A549 (cell line): ENCODE data around the gene LRP6. TPM values are rescaled to one million over a fixed set of nuclear protein-coding genes. Genes with fewer than 3 reads are reported as not detected.

Experiments
- ATAC-seq, 2 experiments: fragments of 200-7000 bp in 1 of 2; fragments of >200 bp in 1 of 2; cut with Nextera tagmentation in 1 of 2; cut with Tn5 transposase in 1 of 2; 3 replicates each; pipeline versions ENCODE4 v1.8.0 to v1.9.1; 2018 to 2020; ENCODE audit warnings: mild to moderate bottlenecking in 1 of 2, moderate library complexity in 1 of 2
- CTCF ChIA-PET: fragments of 300-600 bp; sonication (Branson Sonifier 250); formaldehyde crosslinking; extraction: SDS; loops from one replicate; lab custom pipeline; 2021; ENCODE audit warnings: antibody characterized with exemption, inconsistent platforms; lab: Yijun Ruan, JAX
- POLR2A ChIA-PET: fragments of 350-600 bp; formaldehyde crosslinking; extraction: SDS; loops from one replicate; lab custom pipeline; 2021; ENCODE audit warnings: antibody characterized with exemption, inconsistent platforms; lab: Yijun Ruan, JAX
- DNase-seq, 2 experiments: peaks; one replicate each; pipeline versions ENCODE4 v3.0.0 to v3.0.0-alpha.2; 2011 to 2016; ENCODE audit warnings: low read depth in 1 of 2, low spot score in 1 of 2
- FAIRE-seq: peaks from 2 replicates; lab custom pipeline; 2011; peaks lifted over from hg19 to GRCh38; lab: Jason Lieb, UNC
- H3K27ac ChIP-seq, 2 experiments: fragments of >200 bp; sonication (Bioruptor Twin); formaldehyde crosslinking; 3 replicates each; pipeline ENCODE4 v1.5.1; 2016 to 2017
- H3K4me1 ChIP-seq: fragments of >200 bp; sonication (Bioruptor Twin); formaldehyde crosslinking; 3 replicates; pipeline ENCODE4 v1.6.1; 2016
- H3K4me2 ChIP-seq: fragments of >200 bp; sonication (Bioruptor Twin); formaldehyde crosslinking; 3 replicates; pipeline ENCODE4 v1.6.1; 2016
- H3K4me3 ChIP-seq: fragments of >200 bp; sonication (Bioruptor Twin); formaldehyde crosslinking; 3 replicates; pipeline ENCODE4 v1.5.1; 2016
- H3K9me3 ChIP-seq: fragments of >200 bp; sonication (Bioruptor Twin); formaldehyde crosslinking; 3 replicates; pipeline ENCODE4 v1.6.1; 2016
- BHLHE40 ChIP-seq: IDR thresholded peaks from 2 replicates; pipeline ENCODE4 v1.6.1; 2012; ENCODE audit warnings: low read depth, low read length, inconsistent platforms
- CBX2 ChIP-seq: fragments of 200-600 bp; sonication (generic); IDR thresholded peaks from 2 replicates; pipeline ENCODE4 v1.6.1; 2016; ENCODE audit warnings: low read depth, mild to moderate bottlenecking, borderline replicate concordance
- CBX8 ChIP-seq: fragments of 200-600 bp; sonication (generic); IDR thresholded peaks from 2 replicates; pipeline ENCODE4 v1.6.1; 2016
- CEBPB ChIP-seq, 2 experiments: fragments of >200 bp in 1 of 2; sonication (Bioruptor Twin) in 1 of 2; formaldehyde crosslinking in 1 of 2; IDR thresholded peaks; 2 replicates each; pipeline ENCODE4 v1.6.1; 2012 to 2016
- CHD2 ChIP-seq: fragments of 150-350 bp; IDR thresholded peaks from 2 replicates; pipeline ENCODE4 v1.6.1; 2014; ENCODE audit warnings: low read length; ENCODE audit not compliant: partially characterized antibody
- FOXS1 ChIP-seq: fragments of 250-450 bp; sonication (Bioruptor Pico); IDR thresholded peaks from 2 replicates; pipeline ENCODE4 v1.5.0; 2020; ENCODE audit warnings: mild to moderate bottlenecking, moderate library complexity
- GATA3 ChIP-seq: IDR thresholded peaks from 2 replicates; pipeline ENCODE4 v1.6.1; 2012; ENCODE audit warnings: borderline replicate concordance
- HMGXB4 ChIP-seq: fragments of 250-450 bp; sonication (Bioruptor Pico); IDR thresholded peaks from 2 replicates; pipeline ENCODE4 v1.5.0; 2021; ENCODE audit warnings: mild to moderate bottlenecking, moderate library complexity, borderline replicate concordance
- JUNB ChIP-seq: fragments of >200 bp; sonication (Bioruptor Twin); formaldehyde crosslinking; IDR thresholded peaks from 2 replicates; pipeline ENCODE4 v1.6.1; 2016
- KDM5A ChIP-seq: fragments of 200-600 bp; sonication (generic); IDR thresholded peaks from 2 replicates; pipeline ENCODE4 v1.6.1; 2016; ENCODE audit warnings: antibody characterized with exemption, mild to moderate bottlenecking
- MAFK ChIP-seq: fragments of 450-650 bp; IDR thresholded peaks from 2 replicates; pipeline ENCODE4 v1.6.1; 2014; ENCODE audit not compliant: partially characterized antibody
- MYC ChIP-seq: IDR thresholded peaks from 2 replicates; pipeline ENCODE4 v1.6.1; 2012; ENCODE audit warnings: mild to moderate bottlenecking, inconsistent platforms, low read length, improper control_type of control experiment, borderline replicate concordance
- NR3C1 ChIP-seq: fragments of >200 bp; sonication (Bioruptor Twin); formaldehyde crosslinking; IDR thresholded peaks from 3 replicates; pipeline ENCODE4 v1.6.1; 2017
- POLR2AphosphoS2 ChIP-seq: conservative IDR thresholded peaks from 2 replicates; pipeline ENCODE4 v1.6.1; 2012; ENCODE audit warnings: low read length, improper control_type of control experiment, inconsistent platforms
- RARB ChIP-seq: fragments of 250-450 bp; sonication (Bioruptor Pico); IDR thresholded peaks from 2 replicates; pipeline ENCODE4 v1.8.0; 2021; ENCODE audit warnings: mild to moderate bottlenecking, moderate library complexity
- REST ChIP-seq: fragments of 200-600 bp; sonication (generic); IDR thresholded peaks from 2 replicates; pipeline ENCODE4 v1.6.1; 2016; ENCODE audit warnings: antibody characterized with exemption, mild to moderate bottlenecking, moderate library complexity
- RFX5 ChIP-seq: fragments of 450-650 bp; IDR thresholded peaks from 2 replicates; pipeline ENCODE4 v1.7.1; 2014; ENCODE audit warnings: antibody characterized with exemption, mild to moderate bottlenecking, moderate library complexity
- RNF2 ChIP-seq: fragments of 200-600 bp; sonication (generic); IDR thresholded peaks from 2 replicates; pipeline ENCODE4 v1.6.1; 2016; ENCODE audit warnings: low read depth, mild to moderate bottlenecking, antibody characterized with exemption, moderate library complexity, borderline replicate concordance
- SMC3 ChIP-seq: fragments of >200 bp; sonication (Bioruptor Twin); formaldehyde crosslinking; IDR thresholded peaks from 3 replicates; pipeline ENCODE4 v1.6.1; 2018; ENCODE audit warnings: inconsistent platforms
- SREBF2 ChIP-seq: fragments of 450-650 bp; IDR thresholded peaks from 2 replicates; pipeline ENCODE4 v1.6.1; 2014; ENCODE audit warnings: mild to moderate bottlenecking, moderate library complexity
- TFCP2L1 ChIP-seq: fragments of 250-450 bp; sonication (Bioruptor Pico); IDR thresholded peaks from 2 replicates; pipeline ENCODE4 v1.5.0; 2021; ENCODE audit warnings: mild to moderate bottlenecking
- TP53 ChIP-seq: fragments of 250-450 bp; sonication (Bioruptor Pico); IDR thresholded peaks from 2 replicates; pipeline ENCODE4 v1.5.0; 2021; ENCODE audit warnings: mild to moderate bottlenecking, moderate library complexity
- ZFP36 ChIP-seq: fragments of 450-650 bp; IDR thresholded peaks from 2 replicates; pipeline ENCODE4 v1.6.1; 2014; ENCODE audit warnings: borderline replicate concordance; ENCODE audit not compliant: partially characterized antibody
- WGBS: methylation state at CpG from one replicate; pipeline ENCODE4 v1.1.6; 2017; ENCODE audit errors: missing lambda C conversion rate; 5-methylcytosine and 5-hydroxymethylcytosine counted together
- polyA plus RNA-seq, 4 experiments: library from polyadenylated mRNA; depleted of rRNA in 3 of 4; stranded (reverse); fragments of >200 nt; fragmentation: RNase III in 1 of 4; extraction: RNeasy Plus Mini Kit Qiagen cat#74134 plus additional on column Dnase treatment in 1 of 4; gene quantifications; 2 replicates in 3 of 4; 3 replicates in 1 of 4; pipeline ENCODE4 v1.2.3, GENCODE V29; 2011 to 2017
- TF ChIP-seq, protein P1 (sequence below): fragments of >200 bp; sonication (Bioruptor Twin); formaldehyde crosslinking; IDR thresholded peaks from 2 replicates; pipeline ENCODE4 v1.6.1; 2016
- TF ChIP-seq, protein P2 (sequence below): fragments of 150-350 bp; IDR thresholded peaks from 2 replicates; pipeline ENCODE4 v1.6.1; 2014; ENCODE audit warnings: low read depth, mild to moderate bottlenecking, low read length
- TF ChIP-seq, protein P3 (sequence below): fragments of 450-650 bp; IDR thresholded peaks from 2 replicates; pipeline ENCODE4 v1.6.1; 2014; ENCODE audit warnings: antibody characterized with exemption

The LRP6 gene
- polyA plus RNA-seq, 2 of the 4 experiments (the other 2 are of a cell fraction), result 26.6 to 50.3 TPM

- DNase-seq, result no peak
- no peak for TF ChIP-seq MYC
- TF ChIP-seq KDM5A, result no peak
- TF ChIP-seq REST, result no peak
- TF ChIP-seq SREBF2, result no peak
- no peak for TF ChIP-seq TP53 (CRISPR knock-in tag)
- no peak for TF ChIP-seq CBX2
- no peak for TF ChIP-seq SMC3
- no peak for TF ChIP-seq RARB (CRISPR knock-in tag)
- no peak for TF ChIP-seq CEBPB (IDR thresholded peaks at IDR 0.05)
- no peak for TF ChIP-seq HMGXB4 (CRISPR knock-in tag)
- no peak for TF ChIP-seq MAFK
- TF ChIP-seq CBX8, result no peak
- no peak for TF ChIP-seq TFCP2L1
- no peak for TF ChIP-seq ZFP36
- no peak for TF ChIP-seq FOXS1 (CRISPR knock-in tag)
- TF ChIP-seq, protein P1, sequence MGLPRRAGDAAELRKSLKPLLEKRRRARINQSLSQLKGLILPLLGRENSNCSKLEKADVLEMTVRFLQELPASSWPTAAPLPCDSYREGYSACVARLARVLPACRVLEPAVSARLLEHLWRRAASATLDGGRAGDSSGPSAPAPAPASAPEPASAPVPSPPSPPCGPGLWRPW, result no peak
- TF ChIP-seq, protein P2, sequence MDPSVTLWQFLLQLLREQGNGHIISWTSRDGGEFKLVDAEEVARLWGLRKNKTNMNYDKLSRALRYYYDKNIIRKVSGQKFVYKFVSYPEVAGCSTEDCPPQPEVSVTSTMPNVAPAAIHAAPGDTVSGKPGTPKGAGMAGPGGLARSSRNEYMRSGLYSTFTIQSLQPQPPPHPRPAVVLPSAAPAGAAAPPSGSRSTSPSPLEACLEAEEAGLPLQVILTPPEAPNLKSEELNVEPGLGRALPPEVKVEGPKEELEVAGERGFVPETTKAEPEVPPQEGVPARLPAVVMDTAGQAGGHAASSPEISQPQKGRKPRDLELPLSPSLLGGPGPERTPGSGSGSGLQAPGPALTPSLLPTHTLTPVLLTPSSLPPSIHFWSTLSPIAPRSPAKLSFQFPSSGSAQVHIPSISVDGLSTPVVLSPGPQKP, result no peak
- Histone ChIP-seq H3K9me3 (no peaks in the 10 kb centered on the region), H3K4me3 (no peak overlapping the region), H3K27ac (no peak overlapping the region), H3K4me2 (no peak overlapping the region), H3K4me1 (peaks cover 7% of the 10 kb centered on the region; the same call in 2 of the 3 replicates)
- 92% methylated on average over 4 of the region's 4 CpGs for WGBS
- ChIA-PET POLR2A (no interaction called here), CTCF (interaction anchor here (1.7 kb wide), 1 partner anchor 10 kb away, joined by 7 read pairs; no protein-coding TSS in a partner anchor)
- no peak for ATAC-seq
- FAIRE-seq, result no peak
Observed at GRCh38 chr12:12249216-12250050, 17.4 kb downstream of the LRP6 start.

- Histone ChIP-seq H3K4me3 (no peak overlapping the region), H3K4me2 (no peak overlapping the region), H3K27ac (no peak overlapping the region), H3K9me3 (no peaks in the 10 kb centered on the region), H3K4me1 (peaks cover 11% of the 10 kb centered on the region; the same call in 2 of the 3 replicates)
- POLR2A ChIA-PET, result interaction anchor here (0.6 to 0.7 kb wide), 2 partner anchors 19 to 22 kb away, joined by 6 read pairs; no protein-coding TSS in a partner anchor
- DNase-seq (no peak), FAIRE-seq (no peak), ATAC-seq (peak; percentile 13 to 51; a peak in 2 of 6 replicates)
- CTCF ChIA-PET, result interaction anchor here (1.7 kb wide), 1 partner anchor 9 kb away, joined by 7 read pairs; no protein-coding TSS in a partner anchor
- TF ChIP-seq POLR2AphosphoS2 (no peak), REST (no peak), BHLHE40 (no peak), NR3C1 (no peak), CHD2 (no peak), GATA3 (no peak), JUNB (no peak), CEBPB (IDR thresholded peaks at IDR 0.05) (no peak), RFX5 (no peak), RNF2 (no peak), CBX2 (no peak)
- TF ChIP-seq, protein P3, sequence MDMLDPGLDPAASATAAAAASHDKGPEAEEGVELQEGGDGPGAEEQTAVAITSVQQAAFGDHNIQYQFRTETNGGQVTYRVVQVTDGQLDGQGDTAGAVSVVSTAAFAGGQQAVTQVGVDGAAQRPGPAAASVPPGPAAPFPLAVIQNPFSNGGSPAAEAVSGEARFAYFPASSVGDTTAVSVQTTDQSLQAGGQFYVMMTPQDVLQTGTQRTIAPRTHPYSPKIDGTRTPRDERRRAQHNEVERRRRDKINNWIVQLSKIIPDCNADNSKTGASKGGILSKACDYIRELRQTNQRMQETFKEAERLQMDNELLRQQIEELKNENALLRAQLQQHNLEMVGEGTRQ, result no peak
Observed at GRCh38 chr12:12247584-12247983, 19.3 kb downstream of the LRP6 start.
